Femur (tissue), 1 donor: ENCODE results near the gene RAB43.
"Not testable (repeated sequence)": the region's sequence is repeated elsewhere in the genome, so short reads cannot be mapped to it uniquely, and the experiment has no call there.

Experiments used
- DNase-seq: peaks from one replicate; pipeline ENCODE4 v3.0.0-alpha.2; 2017

Gene RAB43

GRCh38 chr3:129121792-129122411 is at the start of gene RAB43:
TSS of gene RAB43 (minus strand) at chr3:129121804. CDS start at chr3:129121489, 315 bp downstream.
- DNase-seq, result peak; percentile 95

GRCh38 chr3:129166579-129167332 is 45.2 kb upstream of the RAB43 start:
- no peak for DNase-seq

- not testable (repeated sequence) for DNase-seq
These were observed 44.0 kb upstream of the RAB43 start for GRCh38 chr3:129165594-129165993.

- no peak for DNase-seq
These were observed 42.9 kb upstream of the RAB43 start for GRCh38 chr3:129164500-129164899.

DNA sequence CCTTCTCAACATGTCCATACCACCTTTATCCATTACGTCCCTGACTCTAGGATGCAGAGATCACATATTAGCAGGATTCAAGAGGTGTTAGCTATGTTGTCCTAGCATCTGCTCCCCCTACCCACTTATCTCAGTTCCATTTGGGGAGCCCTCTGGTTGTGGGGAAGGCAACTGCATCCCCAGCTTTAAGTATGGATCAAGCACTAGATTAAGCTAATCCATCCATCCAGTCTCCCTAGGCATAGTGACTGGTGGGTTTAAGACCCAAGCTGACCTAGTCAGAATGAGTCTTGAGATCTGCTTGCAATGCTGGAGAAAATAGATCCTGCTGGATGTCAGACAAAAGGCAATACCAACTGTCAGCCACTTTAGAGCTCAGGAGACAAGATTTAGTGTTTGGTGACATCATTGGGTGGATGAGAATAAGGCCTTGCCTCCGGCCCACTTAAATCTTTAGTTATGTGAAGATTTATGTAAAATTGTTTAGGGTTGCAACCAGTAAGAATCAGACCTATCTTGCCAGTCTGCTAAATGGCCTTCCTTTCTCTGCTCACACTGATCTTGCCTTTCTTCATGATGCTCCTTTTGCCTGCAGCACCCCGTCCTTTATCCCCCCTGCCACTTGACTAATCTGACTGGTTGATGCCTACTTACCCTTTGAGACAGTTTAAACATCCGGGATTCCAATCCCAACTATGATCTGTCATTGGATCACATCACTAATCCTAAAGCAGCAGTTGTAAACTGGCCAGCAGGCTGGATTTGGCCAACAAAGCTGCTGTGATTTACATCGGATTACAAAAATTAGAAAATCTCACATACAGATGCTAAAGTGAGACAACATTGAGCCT is 41.4 kb upstream of the RAB43 start:
- no peak for DNase-seq

- DNase-seq, result peak; percentile 31
These were observed 40.3 kb upstream of the RAB43 start for GRCh38 chr3:129161860-129162271.

GRCh38 chr3:129160891-129161859 is 39.6 kb upstream of the RAB43 start, which contains the start of gene ISY1:
TSS of gene ISY1 (minus strand) at chr3:129161063. CDS start at chr3:129160975, 88 bp downstream.
- peak; percentile 95 for DNase-seq

DNA sequence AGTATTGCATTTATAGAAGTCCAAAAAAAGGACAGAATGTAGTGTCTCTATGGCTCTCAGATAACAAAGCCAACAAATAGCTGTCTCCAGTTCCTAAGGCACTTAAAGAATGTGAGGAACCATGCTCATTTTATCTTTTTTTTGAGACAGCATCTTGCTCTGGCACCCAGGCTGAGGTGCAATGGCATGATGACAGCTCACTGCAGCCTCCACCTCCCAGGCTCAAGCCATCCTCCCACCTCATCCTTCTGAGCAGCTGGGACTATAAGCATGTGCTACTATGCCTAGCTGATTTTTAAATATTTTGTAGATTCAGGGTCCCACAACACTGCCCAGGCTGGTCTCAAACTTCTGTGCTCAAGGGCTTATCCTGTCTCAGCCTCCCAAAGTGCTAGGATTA is 23.2 kb upstream of the RAB43 start:
- DNase-seq, result no peak

DNA sequence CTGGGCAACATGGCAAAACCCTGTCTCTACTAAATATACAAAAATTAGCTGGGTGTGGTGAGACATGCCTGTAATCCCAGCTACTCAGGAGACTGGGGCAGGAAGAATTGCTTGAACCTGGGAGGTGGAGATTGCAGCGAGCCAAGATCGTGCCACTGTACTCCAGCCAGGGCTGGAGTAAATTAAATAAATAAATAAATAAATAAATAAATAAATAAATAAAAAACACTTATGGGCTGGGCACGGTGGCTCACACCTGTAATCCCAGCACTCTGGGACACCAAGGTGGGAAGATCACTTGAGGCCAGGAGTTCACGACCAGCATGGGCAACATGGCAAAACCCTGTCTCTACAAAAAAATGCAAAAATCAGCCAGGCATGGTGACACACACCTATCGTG is 19.4 kb upstream of the RAB43 start:
- DNase-seq, result not testable (repeated sequence)

DNA sequence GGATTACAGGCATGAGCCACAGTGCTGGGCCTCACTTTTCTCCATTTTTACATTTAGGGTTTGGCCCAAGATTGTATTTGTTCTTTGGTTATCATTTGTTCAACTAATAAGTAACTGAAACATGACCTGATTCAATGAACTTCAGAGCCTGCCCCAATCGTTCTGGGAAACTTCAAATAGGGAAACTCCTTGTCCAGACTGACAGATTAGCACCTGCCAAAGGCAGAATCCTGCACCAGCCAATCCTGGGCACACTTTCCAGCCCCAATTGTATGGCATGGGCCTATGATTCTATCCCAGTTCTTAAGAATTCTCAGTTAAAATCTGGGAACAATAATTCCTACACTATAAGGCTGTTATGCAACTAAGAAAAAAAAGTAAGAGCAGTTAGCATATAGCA is 18.3 kb upstream of the RAB43 start:
- DNase-seq, result no peak

GRCh38 chr3:129136275-129136674 is 14.7 kb upstream of the RAB43 start:
- DNase-seq, result not testable (repeated sequence)

DNA sequence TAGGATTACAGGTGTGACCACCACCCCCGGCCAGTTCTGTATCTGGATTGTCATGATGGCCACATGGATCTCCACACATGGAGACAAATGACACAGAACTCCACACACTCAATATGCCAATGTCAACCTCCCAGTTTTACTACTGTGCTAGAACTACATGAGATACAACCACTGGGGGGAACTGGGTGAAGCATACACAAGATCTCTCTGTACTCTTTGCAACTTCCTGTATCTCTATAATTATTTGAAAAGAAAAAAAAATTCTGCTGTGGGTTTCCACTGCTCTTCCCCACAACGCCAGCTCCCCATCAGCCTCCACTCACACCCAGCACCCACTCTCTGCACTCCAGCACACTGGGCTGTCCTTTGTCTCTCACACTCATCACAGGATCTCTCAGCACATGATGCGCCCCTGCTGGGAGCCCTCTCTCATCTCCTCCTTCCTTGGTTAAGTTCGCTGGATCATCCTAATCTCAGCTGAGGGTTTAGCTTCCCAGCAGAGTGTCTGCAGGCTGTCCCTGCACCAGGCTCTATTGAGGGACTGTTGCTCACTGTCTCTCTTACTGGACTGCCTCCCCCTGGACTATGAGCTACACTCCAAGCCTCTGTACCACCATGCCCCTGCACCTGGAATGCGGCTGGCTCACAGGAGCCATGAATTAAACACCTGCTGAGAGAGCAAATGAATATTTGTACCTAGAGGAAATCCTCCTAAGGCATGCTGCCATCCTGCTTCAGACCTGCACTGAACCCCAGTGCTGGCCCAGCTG is 10.7 kb upstream of the RAB43 start:
- DNase-seq, result no peak

- DNase-seq, result no peak
These were observed 10.0 kb upstream of the RAB43 start for GRCh38 chr3:129131465-129132088.

DNA sequence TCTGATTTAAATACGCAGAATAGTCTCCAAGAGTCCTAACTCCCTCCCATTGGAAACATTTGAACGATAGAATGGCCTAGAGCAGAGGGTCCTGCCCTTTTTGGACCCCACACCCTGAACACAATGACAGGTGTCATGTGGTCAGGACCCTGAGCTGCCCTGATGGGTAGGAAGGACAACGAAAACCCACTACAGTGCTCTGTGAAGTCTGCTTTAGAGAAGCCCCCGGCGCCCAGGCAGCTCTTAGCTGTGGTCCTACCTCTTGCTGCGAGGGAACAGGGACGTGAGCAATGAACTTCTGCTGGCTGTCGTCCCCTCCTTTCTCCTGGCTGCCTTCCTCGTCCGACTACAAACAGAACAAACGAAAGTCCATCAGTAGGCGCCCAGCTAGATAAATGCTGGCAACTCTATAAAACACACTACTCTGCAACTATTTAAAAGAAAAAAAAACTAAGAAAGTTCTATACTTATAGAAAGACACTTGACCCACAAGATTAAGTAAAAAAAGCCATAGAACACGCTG is 8.7 kb upstream of the RAB43 start:
- DNase-seq, result no peak

- no peak for DNase-seq
These were observed 7.0 kb upstream of the RAB43 start for GRCh38 chr3:129128357-129129155.

- no peak for DNase-seq
These were observed 5.2 kb upstream of the RAB43 start for GRCh38 chr3:129126726-129127280.

GRCh38 chr3:129123314-129124060 is 1.9 kb upstream of the RAB43 start:
- no peak for DNase-seq

GRCh38 chr3:129122412-129123011 is 908 bp upstream of the RAB43 start:
- DNase-seq, result peak; percentile 59
